ENCODE results near the gene VAMP4. TPM values are rescaled to one million over a fixed set of nuclear protein-coding genes. Genes with fewer than 3 reads are reported as not detected.
"Not testable (repeated sequence)": the region's sequence is repeated elsewhere in the genome, so short reads cannot be mapped to it uniquely, and the experiment has no call there.

The VAMP4 gene
- total RNA-seq, 2 donors from 2014 or later, result 6.4 to 12.4 TPM

DNA sequence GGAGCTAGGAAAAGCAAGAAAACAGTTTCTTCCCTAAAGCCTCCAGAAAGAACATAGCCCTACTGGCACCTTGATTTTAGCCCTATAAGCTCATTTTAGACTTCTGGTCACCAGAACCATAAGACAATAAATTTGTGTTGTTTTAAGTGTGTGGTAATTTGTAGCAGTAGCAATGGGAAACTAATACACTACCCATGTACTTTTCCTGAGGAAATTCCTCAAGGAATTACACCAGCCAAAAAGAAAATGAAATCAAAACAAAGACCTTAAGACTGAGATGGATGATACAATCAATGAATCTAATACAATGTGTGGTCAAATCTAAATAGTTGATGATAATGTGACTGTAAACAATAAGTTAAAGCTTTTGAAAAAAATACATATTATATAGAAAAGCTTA is 11.8 kb downstream of the VAMP4 start:
- intact Hi-C loops (cut with DNase I), result no loop called here
- no peak for TF ChIP-seq CTCF (IDR thresholded peaks at IDR 0.05)
- Histone ChIP-seq H3K27ac (no peak overlapping the region), H3K4me3 (no peak overlapping the region), H3K36me3 (peaks cover 2% of the 10 kb centered on the region), H3K27me3 (no peaks in the 10 kb centered on the region), H3K9ac (ENCODE audit: low read depth in 2 of 2, low read length in 2 of 2) (no peak overlapping the region), H3K9me3 (no peaks in the 10 kb centered on the region), H3K4me1 (no peaks in the 10 kb centered on the region)
- DNase-seq, result no peak

GRCh38 chr1:171727778-171728177 is 14.1 kb downstream of the VAMP4 start:
- no peak for TF ChIP-seq CTCF (IDR thresholded peaks at IDR 0.05)
- Histone ChIP-seq H3K27me3 (no peaks in the 10 kb centered on the region), H3K9ac (ENCODE audit: low read depth in 2 of 2, low read length in 2 of 2) (no peak overlapping the region), H3K4me1 (no peaks in the 10 kb centered on the region), H3K27ac (no peak overlapping the region), H3K9me3 (no peaks in the 10 kb centered on the region), H3K4me3 (no peak overlapping the region), H3K36me3 (no peaks in the 10 kb centered on the region)
- DNase-seq, result no peak
- intact Hi-C loops (cut with DNase I), result no loop called here

GRCh38 chr1:171723180-171723579 is 18.7 kb downstream of the VAMP4 start:
- H3K9me3 ChIP-seq; H3K4me3 ChIP-seq; H3K27me3 ChIP-seq; H3K4me1 ChIP-seq; intact Hi-C loops (cut with DNase I); H3K36me3 ChIP-seq; DNase-seq; H3K9ac ChIP-seq (ENCODE audit: low read depth in 2 of 2, low read length in 2 of 2); H3K27ac ChIP-seq: not testable (repeated sequence)

GRCh38 chr1:171718848-171719247 is 23.0 kb downstream of the VAMP4 start:
- Histone ChIP-seq H3K36me3 (no peaks in the 10 kb centered on the region), H3K27me3 (no peaks in the 10 kb centered on the region), H3K4me3 (no peak overlapping the region), H3K4me1 (no peaks in the 10 kb centered on the region), H3K9me3 (no peaks in the 10 kb centered on the region), H3K27ac (no peak overlapping the region), H3K9ac (ENCODE audit: low read depth in 2 of 2, low read length in 2 of 2) (no peak overlapping the region)
- no peak for TF ChIP-seq CTCF (IDR thresholded peaks at IDR 0.05)
- DNase-seq, result no peak
- intact Hi-C loops (cut with DNase I), result loop anchor here (5.0 kb wide), 1 partner anchor 77 kb away; no protein-coding TSS in a partner anchor

GRCh38 chr1:171718216-171718615 is 23.6 kb downstream of the VAMP4 start:
- no peak for DNase-seq
- Histone ChIP-seq H3K9me3 (no peaks in the 10 kb centered on the region), H3K9ac (ENCODE audit: low read depth in 2 of 2, low read length in 2 of 2) (no peak overlapping the region), H3K36me3 (no peaks in the 10 kb centered on the region), H3K4me3 (no peak overlapping the region), H3K27ac (no peak overlapping the region), H3K27me3 (no peaks in the 10 kb centered on the region), H3K4me1 (no peaks in the 10 kb centered on the region)
- no peak for TF ChIP-seq CTCF (IDR thresholded peaks at IDR 0.05)
- intact Hi-C loops (cut with DNase I), result loop anchor here (5.0 kb wide), 1 partner anchor 76 kb away; no protein-coding TSS in a partner anchor

- DNase-seq, result no peak
- Histone ChIP-seq H3K36me3 (no peaks in the 10 kb centered on the region), H3K4me3 (no peak overlapping the region), H3K27ac (no peak overlapping the region), H3K9ac (ENCODE audit: low read depth in 2 of 2, low read length in 2 of 2) (no peak overlapping the region), H3K9me3 (no peaks in the 10 kb centered on the region), H3K4me1 (no peaks in the 10 kb centered on the region), H3K27me3 (no peaks in the 10 kb centered on the region)
- intact Hi-C loops (cut with DNase I), result loop anchor here (5.0 kb wide), 1 partner anchor 75 kb away; no protein-coding TSS in a partner anchor
- no peak for TF ChIP-seq CTCF (IDR thresholded peaks at IDR 0.05)
Observed at GRCh38 chr1:171717062-171717718, 24.7 kb downstream of the VAMP4 start.

Data from colonic mucosa (tissue), 4 donors.